Mucosa of gallbladder (tissue), 1 donor: ENCODE results near the gene TAGLN2. TPM values are rescaled to one million over a fixed set of nuclear protein-coding genes. Genes with fewer than 3 reads are reported as not detected.
"Not testable (repeated sequence)": the region's sequence is repeated elsewhere in the genome, so short reads cannot be mapped to it uniquely, and the experiment has no call there.

Experiments
- DNase-seq: peaks from one replicate; pipeline ENCODE4 v3.0.0-alpha.2; 2020; ENCODE audit warnings: low spot score
- total RNA-seq: library from RNA; stranded (reverse); gene quantifications from one replicate; pipeline ENCODE4 v1.2.1, GENCODE V29; 2021
- donor health status: DM: no; HTN: no; CAD: no.

Gene TAGLN2
- total RNA-seq, 1 donor from 2014 or later: 205 TPM

DNA sequence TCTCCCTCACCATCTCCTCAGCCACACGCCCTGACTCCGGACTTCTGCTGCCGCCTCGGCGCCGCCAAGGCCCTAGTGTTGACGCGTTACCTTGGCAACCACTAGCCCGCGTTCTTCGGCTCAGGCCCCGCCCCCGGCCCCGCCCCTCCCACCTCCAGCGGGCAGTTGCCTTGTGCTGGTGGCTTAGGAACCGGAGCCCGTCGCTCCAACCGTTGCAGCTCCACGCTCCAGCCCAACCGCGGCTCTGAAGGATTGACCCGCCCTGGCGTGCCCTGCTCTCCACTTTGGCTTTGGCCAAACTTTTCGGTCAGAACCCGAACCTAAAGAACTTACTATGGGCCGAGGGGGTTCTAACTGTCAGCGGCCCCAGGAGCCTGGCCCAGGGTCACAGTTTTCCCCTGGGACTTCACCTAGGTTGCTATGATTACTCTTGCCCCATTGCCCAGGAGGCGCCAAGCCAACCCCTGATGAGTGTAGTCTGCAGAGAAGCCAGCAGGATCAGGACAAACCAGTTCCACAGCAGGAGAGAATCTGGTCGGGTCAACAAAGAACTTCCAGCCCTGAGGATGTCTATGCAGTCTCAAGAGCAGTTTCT is 25.1 kb downstream of the TAGLN2 start, which contains the start of gene CFAP45:
TSS of gene CFAP45 (minus strand) at position 80 of the 595 bp plus-strand sequence. CDS start at position 13, 67 bp downstream.
- peak; percentile 87 for DNase-seq

DNA sequence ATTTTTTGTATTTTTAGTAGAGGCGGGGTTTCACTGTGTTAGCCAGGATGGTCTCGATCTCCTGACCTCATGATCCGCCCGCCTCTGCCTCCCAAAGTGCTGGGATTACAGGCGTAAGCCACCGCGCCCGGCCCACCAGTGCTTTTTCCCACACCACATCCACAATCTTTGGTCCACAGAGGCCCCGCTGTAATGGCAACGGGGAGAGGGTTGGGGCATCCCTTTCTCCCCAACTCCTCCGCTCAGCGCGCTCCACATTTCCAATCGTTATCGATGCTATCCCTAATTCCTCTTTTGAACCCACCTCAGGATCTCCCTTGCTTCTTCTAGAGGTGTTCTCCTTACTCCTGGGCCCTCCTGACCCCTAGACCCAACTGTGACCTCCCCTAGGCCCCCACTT is 25.7 kb downstream of the TAGLN2 start:
- not testable (repeated sequence) for DNase-seq

DNA sequence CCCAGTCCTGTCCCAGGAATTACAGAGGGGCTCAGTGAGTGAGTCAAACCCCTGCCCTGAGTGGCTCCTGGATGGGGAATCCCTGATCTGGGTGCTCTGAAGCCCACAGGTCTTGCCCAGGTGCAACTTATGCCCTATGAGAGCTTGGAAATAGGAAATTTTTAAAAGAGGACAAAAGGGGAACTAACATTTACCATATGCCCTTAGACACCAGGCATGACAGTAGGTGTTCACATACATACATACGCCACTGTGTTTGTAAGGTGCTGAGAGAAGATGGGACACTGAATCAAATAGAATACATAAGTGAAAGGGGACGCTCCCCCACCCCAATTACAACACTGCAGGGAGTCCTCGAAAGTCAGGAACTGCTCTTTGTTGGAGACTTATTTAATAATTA is 26.8 kb downstream of the TAGLN2 start:
- DNase-seq: no peak

DNA sequence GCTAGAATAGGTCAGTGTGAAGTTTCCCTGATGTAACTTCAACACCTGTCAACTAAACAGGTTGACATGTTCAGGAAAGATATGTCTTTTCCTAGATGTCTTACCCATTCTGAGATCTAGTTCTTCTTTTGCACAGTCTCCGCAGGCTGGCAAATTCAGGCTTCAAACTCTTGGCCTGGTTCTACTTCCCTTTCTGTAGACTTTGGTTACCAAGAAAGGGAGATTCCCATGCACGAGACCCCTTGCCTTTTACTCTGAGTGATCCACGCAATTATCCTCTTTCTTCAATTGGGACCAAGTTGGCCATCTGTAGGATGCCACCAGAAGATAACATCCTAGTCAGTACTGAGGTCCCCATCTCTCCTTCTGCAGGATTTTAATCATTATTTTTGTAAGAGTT is 27.3 kb downstream of the TAGLN2 start:
- no peak for DNase-seq

DNA sequence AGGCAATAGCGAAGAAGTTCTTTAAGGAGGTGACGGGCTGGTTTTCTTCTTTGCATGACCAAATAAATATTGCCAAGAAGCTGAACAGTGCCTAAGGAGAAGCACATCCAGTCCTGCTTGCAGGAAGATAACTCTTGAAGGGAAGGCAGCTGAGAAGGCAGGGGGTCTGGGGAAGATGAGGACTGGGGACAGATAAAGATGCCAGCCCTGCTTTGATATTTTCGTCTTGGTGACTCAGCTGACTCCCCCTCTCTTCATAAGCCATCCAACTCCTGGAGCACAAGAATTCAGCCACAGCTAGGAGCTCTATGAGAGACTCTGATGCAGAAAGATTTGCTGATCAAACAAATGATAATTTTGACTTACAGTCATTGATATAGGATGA is 28.8 kb downstream of the TAGLN2 start:
- DNase-seq: no peak

DNA sequence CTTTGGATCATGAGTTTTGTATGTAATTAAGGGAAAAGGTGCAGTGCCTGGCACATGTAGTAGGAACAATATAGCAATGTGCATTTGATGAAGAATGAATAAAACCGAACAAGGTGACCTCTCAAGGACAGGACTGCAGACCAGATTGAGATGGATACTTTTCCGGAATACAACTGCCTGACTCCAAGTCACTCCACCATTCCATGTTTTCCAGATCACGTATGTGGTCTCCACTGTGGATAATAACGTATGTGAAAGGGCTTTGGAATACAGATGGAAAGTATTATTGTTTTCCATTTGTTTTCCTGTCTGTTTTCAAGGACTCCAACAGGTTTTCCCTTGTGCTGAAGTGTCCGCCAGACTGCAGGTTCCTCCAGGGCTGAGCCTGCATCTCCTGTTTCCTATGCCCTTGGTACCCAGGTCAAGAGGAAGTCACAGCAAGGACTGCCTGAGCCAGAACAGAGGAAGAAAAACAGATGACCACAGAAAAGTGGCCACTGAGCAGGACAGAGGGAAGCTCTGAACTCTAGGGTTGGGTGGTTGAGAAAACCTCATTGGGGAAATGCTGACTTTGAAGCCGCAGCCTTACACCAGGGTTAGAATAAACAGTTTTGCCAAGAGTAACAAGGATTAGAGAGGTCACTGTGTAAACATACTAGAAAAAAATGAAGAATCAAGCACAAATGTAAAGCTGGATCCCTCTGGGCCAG is 29.3 kb downstream of the TAGLN2 start:
- no peak for DNase-seq

DNA sequence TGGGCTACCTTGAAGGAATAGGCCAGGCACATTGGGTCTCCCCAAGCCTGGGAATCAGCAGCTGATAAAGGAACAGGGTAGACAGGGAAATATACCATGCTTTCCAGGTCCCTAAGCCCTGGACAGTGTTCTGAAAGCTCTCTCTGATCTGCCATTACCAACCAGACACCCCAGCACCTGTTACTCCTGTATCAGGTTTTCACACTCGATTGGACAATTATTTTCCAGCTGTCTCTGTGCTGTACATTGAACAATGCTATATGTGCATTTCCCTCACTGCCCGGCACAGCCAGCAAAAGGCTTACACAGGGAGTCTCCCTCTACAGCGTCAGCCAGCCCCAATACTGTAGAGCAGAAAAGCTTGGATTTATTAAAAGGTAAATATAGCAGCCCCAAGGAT is 30.0 kb downstream of the TAGLN2 start:
- no peak for DNase-seq

DNA sequence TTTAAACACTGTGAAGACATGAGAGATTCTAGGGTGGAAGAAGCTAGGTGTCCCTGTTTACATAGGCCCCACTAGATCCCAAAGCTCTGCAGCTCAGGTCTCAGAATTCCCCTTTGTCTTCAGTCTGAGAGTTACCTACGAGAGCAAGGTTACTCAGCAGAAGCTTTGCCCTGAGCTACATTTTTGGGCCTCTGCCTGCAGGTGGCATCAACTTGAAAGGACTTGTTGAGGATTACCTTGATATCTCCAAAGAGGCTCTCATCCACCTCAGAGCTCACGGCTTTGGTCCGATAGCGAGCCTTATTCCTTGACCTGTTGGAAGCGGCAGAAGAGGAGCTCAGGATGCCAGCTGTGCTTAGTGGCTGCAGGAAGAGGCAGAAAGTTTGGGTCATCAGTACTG is 32.4 kb downstream of the TAGLN2 start:
- DNase-seq: peak; percentile 45

DNA sequence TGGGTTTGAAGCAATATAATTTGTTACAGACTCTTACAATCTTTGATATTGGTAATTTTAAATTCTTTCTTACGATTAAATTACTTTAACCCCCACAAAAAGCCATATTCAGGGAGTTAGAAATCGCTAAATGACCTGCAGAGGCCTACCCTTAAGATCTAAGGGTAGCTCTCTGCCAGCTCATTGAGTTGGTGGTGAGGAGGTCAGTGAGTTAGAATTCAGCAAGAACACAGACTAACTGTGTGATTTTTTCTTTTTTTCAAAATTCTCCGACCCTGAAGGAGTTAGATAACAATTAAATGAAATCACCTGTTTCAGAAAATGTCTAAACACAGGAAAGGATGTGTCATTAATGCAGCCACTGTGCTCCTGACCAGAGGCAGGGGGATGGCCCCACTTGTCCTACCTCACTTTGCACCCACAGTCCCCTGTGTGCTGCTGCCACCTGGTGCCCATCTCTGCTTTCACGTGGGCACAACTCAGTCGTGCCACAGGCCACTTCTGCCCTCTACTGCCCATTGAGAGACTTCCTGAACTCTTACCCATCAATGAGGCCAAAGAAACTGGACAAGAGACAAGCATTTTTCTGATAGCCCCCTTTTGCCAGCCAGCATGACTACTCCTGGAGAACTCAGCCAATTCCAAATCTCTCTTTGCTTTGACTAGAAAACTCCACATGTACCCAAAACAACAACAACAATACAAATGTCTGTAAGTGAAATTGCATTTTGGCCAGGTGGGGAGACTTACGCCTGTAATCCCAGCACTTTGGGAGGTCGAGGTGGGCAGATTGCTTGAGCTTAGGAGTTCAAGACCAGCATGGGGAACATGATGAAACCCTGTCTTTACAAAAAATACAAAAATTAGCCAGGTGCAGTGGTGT is 33.8 kb downstream of the TAGLN2 start:
- DNase-seq: peak; percentile 83

DNA sequence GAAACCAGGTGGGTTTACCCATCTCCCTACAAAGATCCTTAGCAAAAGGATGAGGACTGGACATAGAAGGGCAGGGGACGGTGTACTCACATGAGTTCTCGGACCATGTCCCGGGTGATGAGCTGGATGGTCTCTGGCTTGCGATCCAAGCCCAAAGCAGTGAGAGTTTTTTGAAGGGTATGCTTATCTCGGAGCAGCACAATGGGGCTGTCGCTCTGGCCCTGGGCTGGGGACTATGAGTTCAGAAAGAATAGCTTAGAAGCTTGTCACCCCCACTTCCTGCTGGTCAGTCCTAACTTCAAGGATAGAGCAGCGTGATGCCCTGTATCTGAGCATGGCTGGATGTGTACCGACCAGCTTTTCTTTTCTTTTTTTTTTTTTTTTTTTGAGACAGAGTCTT is 34.9 kb downstream of the TAGLN2 start:
- DNase-seq: no peak

DNA sequence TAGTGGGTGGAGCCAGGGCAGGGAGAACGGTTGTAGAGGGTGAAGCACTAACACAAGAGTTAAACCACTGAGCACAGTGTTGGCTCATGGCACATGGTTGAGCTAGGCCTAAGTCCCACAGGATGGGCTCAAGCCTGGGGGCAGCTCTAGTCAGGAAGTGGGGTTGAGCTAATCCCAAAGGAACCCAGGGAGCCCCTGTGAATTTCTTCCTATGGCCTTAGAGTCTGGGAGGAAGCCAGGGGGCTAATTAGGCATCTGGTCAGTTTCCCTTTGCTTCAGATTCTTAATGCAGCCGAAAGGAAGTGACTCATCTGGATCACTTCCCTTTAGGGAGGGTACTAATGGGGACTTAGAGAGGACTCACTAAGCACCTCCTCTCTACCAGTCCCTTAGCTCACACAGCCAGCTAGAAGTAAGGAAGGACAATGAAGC is 35.5 kb downstream of the TAGLN2 start:
- peak; percentile 32 for DNase-seq

DNA sequence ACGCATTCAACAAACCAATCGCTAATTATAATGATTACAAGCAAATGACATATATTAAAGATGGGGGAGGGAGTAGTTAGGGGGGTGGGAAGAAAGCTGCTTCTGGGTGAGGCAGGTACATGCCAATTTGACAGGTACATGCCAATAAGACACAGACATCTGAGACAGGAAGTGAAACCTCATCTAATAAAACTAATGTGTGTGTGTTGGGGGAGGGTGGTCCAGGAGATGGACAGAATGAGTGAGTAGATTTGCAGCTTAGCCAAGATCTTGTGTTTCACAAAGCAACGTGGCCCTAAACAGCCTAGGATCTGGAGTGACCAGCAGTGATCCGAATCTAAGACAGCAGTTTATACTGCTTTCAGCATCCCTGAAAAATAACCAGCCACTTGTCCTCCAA is 36.1 kb downstream of the TAGLN2 start:
- DNase-seq: no peak

DNA sequence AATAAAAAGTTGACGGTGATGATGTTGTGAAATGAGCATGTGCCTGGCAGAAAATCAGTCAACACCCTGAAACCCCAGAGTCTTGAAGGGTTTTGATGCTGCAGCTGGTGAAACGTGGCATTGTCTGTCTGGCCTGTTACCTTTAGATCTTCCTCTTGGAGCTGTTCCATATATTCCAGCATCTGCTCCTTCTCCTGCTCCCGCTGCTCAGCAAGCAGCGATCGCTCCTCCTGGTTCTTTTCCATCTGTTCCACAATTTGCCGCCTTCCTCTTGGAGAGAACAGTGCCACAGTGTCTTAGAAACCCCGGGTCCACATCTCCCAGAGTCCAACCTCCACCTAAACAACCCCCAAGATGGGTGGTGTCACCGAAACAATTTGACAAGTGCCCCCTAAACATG is 41.0 kb downstream of the TAGLN2 start:
- DNase-seq: no peak

DNA sequence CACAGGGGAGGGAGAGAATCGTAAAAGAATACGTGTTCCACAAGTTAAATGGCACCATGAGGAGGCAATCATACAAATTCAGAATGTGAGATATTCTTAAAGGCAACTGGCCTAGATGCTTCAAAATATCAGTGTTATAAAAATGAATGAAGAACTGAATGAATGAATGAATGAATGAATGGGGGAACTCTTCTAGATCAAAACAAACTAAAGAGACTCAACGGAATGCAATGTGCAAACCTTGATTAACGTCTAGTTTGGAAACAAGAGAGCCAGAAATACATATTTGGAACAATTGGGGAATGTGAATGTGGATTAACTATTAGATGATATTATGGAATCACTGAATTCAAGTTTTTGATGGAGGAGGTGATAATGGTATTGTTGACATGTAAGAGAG is 42.2 kb downstream of the TAGLN2 start:
- no peak for DNase-seq

DNA sequence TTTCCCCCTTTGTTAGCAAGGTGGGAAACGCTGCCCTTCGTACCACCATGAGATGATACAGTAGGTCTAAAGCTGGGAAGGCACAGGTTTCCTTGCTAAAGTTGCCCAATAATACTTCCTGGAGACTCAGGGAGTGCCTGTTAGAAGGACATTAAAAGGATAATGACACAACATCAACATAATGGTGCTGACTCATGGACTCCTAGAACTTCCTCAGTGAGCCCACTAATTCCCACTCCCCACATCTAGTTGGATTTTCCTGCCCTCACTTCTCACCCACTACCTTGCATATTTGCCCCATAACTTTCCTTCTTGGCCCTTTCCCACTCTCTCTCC is 42.8 kb downstream of the TAGLN2 start:
- no peak for DNase-seq

DNA sequence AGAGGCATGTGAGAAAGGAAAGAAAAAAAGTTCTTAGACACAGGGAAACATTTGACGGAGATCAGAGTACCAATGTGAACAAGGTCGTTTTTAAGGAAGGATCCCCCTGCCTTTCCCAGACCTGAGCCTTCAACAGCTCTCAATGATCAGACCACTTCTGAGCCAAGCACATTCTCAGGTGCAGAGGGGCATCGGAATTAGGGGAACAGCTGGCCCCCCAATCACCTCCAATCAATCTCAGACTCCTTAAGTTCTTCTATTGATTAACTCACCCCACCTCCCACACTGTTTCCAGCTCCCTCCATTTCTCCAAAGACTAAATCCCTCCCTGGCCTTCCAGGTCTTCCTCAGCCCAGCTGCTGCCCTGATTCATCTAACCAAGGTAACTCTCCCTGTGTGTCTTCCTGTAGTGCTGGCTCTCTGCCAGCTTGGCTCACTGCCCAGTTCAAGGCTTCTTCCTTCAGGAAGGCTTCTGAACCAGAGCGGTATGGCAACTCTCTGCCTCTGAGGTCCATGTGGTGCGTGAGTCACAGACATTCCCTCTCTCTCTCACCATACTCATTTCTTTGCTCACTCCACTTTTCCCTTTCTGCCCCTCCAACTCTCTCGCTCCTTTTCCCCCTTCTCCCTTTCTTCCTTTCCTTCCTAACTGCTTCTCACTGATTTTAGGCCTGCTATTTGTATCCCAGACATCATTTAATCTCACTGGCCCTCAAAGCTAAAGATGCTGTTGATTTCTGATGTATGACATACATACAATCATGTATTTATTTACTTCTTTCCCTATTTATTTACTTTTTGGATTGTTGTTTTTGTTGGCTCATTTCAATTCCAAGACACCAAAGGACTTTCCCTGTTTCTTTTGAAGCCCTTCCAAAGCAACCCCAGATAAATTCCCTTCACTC is 43.4 kb downstream of the TAGLN2 start:
- DNase-seq: peak; percentile 96

DNA sequence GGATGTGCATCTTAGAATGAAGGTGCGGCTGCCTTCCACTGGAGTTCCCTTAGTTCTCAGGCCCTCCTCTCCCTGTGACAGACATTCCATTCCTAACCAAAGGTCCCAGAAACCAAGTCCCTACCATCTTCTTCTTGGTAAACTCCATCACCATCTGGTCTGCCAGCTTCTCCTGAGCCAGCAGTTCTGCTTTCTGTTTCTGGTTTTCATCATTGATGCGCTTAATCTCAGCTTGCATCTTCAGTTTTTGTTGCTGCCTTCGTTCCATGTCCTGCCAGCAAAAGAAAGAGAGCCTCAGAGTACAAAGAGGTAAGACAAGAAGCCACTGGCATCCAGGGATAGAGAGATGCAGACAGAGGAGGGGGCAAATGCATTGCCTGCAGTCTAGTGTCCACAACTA is 44.9 kb downstream of the TAGLN2 start:
- DNase-seq: no peak

DNA sequence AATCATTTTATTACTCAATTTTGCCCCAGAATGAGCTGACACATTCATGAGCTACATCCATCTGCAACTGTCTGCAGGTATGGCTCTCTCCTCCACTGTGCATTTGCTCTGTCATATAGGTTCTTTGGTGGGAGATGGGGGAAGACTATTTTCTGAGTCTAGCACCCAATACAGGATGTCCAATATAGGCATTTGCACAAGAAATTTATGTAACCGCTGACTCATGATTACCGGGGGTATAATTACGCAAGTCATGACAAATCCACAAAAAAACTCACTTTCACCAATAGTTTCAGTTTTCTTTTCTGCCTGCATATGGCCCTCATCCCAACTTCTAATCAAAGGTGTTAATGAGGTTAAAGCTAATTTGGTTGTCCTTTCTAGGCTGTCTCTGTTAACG is 45.3 kb downstream of the TAGLN2 start:
- no peak for DNase-seq

DNA sequence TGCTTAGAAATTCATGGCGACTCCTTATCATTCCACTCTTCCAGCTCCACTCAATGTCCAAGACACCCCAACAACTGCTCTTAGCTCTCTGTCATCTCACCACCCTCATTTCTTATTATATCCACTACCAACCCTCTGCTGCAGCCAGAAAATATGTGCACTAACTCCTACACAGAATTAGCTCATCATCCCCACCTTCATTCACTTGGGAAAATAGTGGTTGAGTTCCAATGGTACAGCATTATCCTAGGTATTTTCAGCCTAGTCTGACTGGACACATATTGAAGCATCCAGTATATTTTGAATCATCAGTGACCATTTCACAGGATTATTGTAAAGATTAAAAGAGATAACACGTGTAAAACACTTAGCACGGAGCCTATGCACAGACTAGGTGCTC is 46.2 kb downstream of the TAGLN2 start:
- no peak for DNase-seq

DNA sequence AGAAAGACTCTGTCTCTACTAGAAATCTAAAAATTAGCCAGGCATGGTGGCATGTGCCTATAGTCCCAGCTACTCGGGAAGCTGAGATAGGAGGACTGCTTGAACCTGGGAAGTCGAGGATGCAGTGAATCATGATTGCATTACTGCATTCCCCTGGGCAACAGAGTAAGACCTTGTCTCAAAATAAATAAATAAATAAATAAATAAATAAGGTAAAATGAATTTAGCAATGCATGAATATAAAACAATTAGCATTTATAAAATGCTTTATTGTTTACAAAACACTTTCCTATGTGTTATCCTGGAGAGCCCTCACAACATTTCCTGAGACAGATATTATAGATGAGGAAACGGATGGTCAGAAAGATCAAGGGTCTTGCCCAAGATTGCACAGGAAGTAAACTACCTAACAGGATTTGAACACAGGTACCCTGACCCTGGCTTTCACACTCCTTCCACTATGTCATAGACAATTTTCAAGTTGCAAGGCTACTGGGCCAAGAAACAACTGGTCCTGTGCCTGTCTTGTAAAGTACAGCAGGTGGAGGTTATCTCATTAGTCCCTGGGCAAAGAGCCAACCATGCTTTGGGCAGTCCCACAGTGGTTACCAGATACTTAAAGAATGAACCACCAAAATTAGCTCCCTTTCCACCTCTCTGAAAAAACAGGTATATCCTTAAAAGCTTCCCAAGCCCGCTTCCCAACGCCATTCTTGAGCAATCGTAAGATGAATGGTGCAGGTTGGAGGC is 47.4 kb downstream of the TAGLN2 start:
- DNase-seq: no peak

DNA sequence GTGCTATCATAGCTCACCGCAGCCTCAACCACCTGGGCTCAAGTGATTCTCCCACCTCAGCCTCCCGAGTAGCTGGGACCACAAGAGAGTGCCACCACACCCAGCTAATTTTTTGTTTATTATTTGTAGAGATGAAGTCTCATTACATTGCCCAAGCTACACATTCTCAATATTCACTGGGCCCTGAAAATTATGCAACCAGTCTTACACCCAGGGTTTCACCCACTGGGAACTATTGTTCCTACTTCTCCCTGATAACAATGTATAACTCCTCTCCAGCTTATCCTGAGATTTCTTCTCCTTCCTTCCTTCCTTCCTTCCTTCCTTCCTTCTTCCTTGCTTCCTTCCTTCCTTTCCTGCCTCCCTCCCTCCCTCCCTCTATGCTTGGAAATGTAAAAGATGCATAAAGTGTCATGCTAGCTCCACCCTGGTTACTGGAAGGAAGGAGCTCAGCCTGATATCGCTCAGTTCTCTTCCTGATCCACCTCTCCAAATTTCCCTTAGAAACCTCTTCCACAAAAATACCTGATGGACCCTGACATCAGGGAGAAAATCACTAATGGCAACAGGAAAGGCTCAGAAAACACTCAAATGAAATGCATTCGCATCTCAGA is 51.7 kb downstream of the TAGLN2 start:
- DNase-seq: no peak
